Parathyroid adenoma (tissue), 2 donors: ENCODE data around the gene SPAG6.
A peak's percentile ranks its signal among the peaks of the same experiment; 100 is the strongest.

ENCODE experiments used
- H2AFZ ChIP-seq: fragments of 300-600 bp; sonication (generic); one replicate; pipeline ENCODE4 v1.7.0; 2017; ENCODE audit warnings: antibody characterized with exemption, mild to moderate bottlenecking
- H3K27ac ChIP-seq: fragments of 300-600 bp; sonication (generic); one replicate; pipeline ENCODE4 v1.7.0; 2017
- H3K27me3 ChIP-seq: fragments of 300-600 bp; sonication (generic); one replicate; pipeline ENCODE4 v1.7.0; 2017; ENCODE audit warnings: low read length; ENCODE audit not compliant: control insufficient read depth, insufficient read depth
- H3K36me3 ChIP-seq: fragments of 300-600 bp; sonication (generic); one replicate; pipeline ENCODE4 v1.7.0; 2017; ENCODE audit warnings: low read length; ENCODE audit not compliant: control insufficient read depth, insufficient read depth
- H3K4me1 ChIP-seq: fragments of 300-600 bp; sonication (generic); one replicate; pipeline ENCODE4 v1.7.0; 2017; ENCODE audit warnings: control low read depth
- H3K4me2 ChIP-seq: fragments of 300-600 bp; sonication (generic); one replicate; pipeline ENCODE4 v1.7.0; 2017; ENCODE audit warnings: low read length
- H3K4me3 ChIP-seq: fragments of 300-600 bp; sonication (generic); one replicate; pipeline ENCODE4 v1.7.0; 2017; ENCODE audit warnings: low read depth, low read length
- H3K79me2 ChIP-seq: fragments of 300-600 bp; sonication (generic); one replicate; pipeline ENCODE4 v1.7.0; 2017; ENCODE audit warnings: control low read depth
- H3K9ac ChIP-seq: fragments of 300-600 bp; sonication (generic); one replicate; pipeline ENCODE4 v1.7.0; 2017; ENCODE audit warnings: mild to moderate bottlenecking
- H3K9me3 ChIP-seq: fragments of 300-600 bp; sonication (generic); one replicate; pipeline ENCODE4 v1.7.0; 2017; ENCODE audit warnings: low read length; ENCODE audit not compliant: control insufficient read depth
- TF ChIP-seq, protein P1 (sequence below): fragments of 300-600 bp; sonication (generic); IDR thresholded peaks from one replicate; pipeline ENCODE4 v1.7.0; 2017; ENCODE audit warnings: antibody characterized with exemption, mild to moderate bottlenecking
- donor health status: primary hyperparathyroidism.

Gene SPAG6

DNA sequence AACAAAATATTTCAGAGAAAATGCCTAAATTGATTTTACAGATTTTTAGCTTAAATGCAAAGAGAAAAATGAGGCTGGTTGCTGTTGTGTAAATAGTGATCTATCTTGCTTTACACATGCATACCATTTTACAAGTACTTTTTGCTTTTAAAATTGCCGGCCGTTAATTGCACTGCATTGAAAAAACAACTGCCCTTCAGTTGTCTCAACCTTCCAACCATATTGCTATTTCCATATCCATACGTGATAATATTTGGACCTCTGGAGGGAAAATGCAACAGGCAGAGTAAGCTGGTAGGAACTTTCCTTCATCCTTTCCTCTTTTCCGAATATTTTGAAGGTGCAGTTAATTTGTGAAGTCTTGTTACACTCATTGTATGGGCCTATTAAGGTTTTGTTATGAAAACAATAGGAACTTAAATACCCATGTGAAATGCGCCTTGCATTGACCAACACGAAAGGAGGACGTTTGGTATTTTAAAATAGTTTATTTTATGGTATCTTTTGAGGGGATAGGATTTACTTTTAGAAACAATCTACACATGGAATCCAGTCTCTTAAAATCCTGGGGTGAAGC is 13.1 kb upstream of the SPAG6 start:
- Histone ChIP-seq H3K27ac (no peak overlapping the region), H3K4me1 (no peaks in the 10 kb centered on the region), H3K9me3 (no peaks in the 10 kb centered on the region), H3K79me2 (no peaks in the 10 kb centered on the region), H3K4me2 (no peak overlapping the region), H2AFZ (no peak overlapping the region), H3K36me3 (no peaks in the 10 kb centered on the region), H3K9ac (no peak overlapping the region), H3K27me3 (peaks cover 2% of the 10 kb centered on the region), H3K4me3 (no peak overlapping the region)
- TF ChIP-seq, protein P1, sequence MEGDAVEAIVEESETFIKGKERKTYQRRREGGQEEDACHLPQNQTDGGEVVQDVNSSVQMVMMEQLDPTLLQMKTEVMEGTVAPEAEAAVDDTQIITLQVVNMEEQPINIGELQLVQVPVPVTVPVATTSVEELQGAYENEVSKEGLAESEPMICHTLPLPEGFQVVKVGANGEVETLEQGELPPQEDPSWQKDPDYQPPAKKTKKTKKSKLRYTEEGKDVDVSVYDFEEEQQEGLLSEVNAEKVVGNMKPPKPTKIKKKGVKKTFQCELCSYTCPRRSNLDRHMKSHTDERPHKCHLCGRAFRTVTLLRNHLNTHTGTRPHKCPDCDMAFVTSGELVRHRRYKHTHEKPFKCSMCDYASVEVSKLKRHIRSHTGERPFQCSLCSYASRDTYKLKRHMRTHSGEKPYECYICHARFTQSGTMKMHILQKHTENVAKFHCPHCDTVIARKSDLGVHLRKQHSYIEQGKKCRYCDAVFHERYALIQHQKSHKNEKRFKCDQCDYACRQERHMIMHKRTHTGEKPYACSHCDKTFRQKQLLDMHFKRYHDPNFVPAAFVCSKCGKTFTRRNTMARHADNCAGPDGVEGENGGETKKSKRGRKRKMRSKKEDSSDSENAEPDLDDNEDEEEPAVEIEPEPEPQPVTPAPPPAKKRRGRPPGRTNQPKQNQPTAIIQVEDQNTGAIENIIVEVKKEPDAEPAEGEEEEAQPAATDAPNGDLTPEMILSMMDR, result no peak

DNA sequence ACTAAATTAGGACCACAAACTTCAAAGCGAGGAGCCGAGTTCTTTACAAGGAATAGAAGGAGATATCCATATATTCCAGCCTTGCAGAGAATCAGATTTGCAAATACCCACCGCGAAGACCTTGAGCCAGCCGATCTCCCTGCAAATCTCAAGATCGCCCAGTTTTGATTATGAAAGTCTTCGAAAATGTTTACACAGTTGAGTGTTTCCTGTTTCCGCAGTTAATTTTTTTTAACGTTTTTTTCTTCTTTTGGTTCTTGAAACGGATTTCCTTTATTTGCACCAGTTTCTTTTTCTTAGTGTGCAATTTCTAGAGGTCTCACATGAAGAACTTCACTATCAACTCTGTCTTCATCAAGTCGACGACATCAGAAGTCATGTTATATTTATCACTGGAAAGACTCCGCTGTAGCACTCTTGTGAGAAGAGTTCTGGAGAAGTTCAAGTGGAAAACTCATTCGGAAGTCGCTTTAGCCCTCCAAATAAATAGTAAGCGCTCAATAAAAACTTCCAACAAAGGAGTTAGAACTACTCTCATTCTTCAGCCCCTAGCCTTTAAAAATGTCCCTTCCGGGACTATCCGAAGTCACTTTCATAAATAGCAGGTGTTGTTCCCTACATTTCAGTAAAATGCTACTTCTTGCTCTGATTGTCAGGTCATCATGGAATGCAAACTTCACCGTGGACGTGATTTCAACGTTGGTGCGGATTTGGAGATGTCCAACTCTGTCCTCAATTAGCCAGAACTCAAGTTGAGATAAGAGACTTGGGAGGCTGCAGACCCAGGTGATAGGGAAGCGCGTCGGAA is 11.9 kb upstream of the SPAG6 start:
- peaks cover 7% of the 10 kb centered on the region for H3K27me3 ChIP-seq

DNA sequence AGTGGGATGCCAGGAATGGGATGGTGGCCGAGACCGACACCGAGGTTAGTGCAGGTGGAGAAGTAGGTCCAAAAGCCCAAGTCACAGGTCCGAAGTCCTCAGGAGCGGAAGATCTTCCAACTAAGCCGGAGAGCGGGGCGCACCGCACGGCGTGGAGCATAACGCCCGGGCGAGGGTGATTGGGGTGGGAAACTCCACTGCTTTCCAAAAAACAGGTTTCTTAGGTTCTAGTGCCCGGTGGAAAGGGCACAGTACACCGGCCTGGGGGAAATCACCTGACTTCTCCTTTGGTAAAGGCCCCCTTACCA is 11.4 kb upstream of the SPAG6 start:
- Histone ChIP-seq H3K4me2 (no peak overlapping the region), H3K9me3 (no peaks in the 10 kb centered on the region), H3K27ac (no peak overlapping the region), H2AFZ (no peak overlapping the region), H3K4me1 (no peaks in the 10 kb centered on the region), H3K27me3 (peaks cover 7% of the 10 kb centered on the region), H3K79me2 (no peaks in the 10 kb centered on the region), H3K4me3 (no peak overlapping the region), H3K36me3 (no peaks in the 10 kb centered on the region), H3K9ac (no peak overlapping the region)
- TF ChIP-seq, protein P1, result no peak

More for the DNA sequence above, 11.9 kb upstream of the SPAG6 start:
- Histone ChIP-seq H3K79me2 (no peaks in the 10 kb centered on the region), H3K4me2 (no peak overlapping the region), H3K9ac (no peak overlapping the region), H3K36me3 (no peaks in the 10 kb centered on the region), H2AFZ (no peak overlapping the region), H3K4me3 (no peak overlapping the region), H3K4me1 (no peaks in the 10 kb centered on the region), H3K9me3 (no peaks in the 10 kb centered on the region), H3K27ac (no peak overlapping the region)
- TF ChIP-seq, protein P1, result no peak

DNA sequence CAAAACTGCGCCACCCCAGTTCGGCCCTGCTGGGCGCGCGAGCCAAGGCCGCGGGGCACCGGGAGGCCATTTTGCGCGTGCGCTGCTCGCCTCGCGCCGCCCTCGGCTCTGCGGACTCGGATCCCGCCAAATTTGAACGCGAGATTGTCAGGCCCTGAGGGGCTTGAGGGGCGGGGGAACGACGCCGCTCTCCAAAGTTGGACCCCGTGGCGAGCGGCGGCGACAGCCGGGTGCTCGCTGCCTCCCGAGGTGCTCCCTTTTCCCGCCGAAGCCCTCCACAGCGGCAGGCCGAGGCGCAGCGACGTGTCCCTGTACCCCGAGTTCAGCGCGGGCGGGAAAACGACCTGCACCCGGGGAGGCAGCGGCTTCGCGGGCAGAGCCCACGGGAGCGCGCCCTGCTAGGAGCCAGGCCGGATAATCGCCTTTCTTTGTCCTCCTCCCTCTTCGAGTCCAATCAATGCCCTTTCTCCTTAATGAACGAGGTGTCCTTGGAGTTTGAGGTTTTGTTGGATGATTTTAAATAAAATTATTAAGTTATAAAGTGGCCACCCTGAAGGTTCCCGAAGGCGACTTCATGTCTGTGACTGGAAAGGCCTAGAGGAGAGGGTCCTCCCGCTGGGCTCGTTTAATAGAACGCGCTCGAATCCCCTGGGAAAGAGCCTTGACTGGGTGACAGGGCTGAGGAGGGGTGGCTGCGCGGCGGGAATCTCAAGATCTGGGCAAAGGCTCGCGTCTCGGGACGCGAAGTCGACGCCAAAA is 10.7 kb upstream of the SPAG6 start:
- Histone ChIP-seq H3K4me1 (no peaks in the 10 kb centered on the region), H2AFZ (peak overlapping the region; percentile 71), H3K4me2 (peak overlapping the region; percentile 57), H3K36me3 (no peaks in the 10 kb centered on the region), H3K9ac (no peak overlapping the region), H3K79me2 (no peaks in the 10 kb centered on the region), H3K9me3 (no peaks in the 10 kb centered on the region), H3K4me3 (peak overlapping the region; percentile 24), H3K27ac (no peak overlapping the region), H3K27me3 (peaks cover 7% of the 10 kb centered on the region)
- TF ChIP-seq, protein P1, result no peak
